GM12874 (cell line): ENCODE data around the gene NUB1.

ENCODE experiments used
- TF ChIP-seq, protein P1 (sequence below): IDR thresholded peaks from 2 replicates; pipeline ENCODE4 v1.5.1; 2011; ENCODE audit warnings: low read depth, mild to moderate bottlenecking, control low read depth, low read length, moderate library complexity; ENCODE audit not compliant: insufficient read depth

Gene NUB1

DNA sequence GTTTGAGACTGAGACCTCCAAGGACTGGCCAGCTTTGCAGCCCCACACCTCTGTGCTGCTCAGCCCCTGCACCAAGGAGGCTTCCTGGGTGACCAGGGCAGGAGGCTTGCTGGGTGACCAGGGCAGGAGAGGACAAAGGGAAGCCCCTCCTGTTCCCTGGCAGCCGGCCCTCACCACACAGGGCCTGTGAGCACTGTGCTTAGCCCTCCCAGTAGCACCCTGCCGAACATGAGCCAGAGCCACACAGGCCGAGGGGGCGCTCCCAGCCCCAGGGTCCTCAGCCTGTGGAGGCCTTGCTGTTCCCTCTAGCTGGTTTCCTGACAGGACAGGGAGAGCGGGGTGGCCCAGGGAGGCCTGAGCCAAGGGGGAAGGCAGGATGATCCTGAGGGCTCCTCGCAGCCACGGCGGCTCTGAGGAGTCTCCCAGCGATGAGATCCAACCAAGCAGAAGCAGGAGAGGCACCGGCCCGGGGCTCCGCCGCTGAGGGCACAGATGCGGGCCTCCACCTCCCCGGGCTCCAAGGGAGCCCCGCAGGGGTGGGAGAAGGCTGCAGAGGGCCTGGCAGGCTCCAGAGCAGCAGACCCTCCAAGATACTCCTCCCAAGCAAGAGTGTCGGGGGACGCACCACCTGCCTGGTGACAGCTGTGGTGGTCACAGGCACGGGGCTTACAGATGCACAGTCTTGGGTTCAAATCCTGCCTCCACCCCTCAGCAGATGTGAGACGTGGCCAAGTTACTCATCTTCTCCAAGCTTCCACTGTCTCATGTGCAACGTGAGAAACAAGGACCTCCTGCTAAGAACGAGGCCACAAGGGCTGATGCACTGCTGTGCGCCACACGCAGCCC, 45.8 kb downstream of the NUB1 start:
- TF ChIP-seq, protein P1, sequence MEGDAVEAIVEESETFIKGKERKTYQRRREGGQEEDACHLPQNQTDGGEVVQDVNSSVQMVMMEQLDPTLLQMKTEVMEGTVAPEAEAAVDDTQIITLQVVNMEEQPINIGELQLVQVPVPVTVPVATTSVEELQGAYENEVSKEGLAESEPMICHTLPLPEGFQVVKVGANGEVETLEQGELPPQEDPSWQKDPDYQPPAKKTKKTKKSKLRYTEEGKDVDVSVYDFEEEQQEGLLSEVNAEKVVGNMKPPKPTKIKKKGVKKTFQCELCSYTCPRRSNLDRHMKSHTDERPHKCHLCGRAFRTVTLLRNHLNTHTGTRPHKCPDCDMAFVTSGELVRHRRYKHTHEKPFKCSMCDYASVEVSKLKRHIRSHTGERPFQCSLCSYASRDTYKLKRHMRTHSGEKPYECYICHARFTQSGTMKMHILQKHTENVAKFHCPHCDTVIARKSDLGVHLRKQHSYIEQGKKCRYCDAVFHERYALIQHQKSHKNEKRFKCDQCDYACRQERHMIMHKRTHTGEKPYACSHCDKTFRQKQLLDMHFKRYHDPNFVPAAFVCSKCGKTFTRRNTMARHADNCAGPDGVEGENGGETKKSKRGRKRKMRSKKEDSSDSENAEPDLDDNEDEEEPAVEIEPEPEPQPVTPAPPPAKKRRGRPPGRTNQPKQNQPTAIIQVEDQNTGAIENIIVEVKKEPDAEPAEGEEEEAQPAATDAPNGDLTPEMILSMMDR, result no peak

DNA sequence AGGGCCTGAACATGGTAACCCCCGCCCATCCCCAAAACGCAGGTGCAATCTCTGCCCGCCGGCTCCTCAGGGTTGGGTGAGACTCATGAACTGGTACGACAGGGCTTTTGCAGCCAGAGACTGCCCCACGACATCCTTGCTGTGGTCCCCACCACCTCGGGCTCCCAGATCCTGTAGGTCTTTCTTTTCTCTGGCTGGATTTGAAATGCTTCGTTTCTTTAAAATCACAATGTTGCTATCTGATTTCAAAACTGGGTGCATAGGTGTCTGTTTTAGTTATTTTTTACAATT, 46.3 kb downstream of the NUB1 start:
- TF ChIP-seq, protein P1, result no peak

DNA sequence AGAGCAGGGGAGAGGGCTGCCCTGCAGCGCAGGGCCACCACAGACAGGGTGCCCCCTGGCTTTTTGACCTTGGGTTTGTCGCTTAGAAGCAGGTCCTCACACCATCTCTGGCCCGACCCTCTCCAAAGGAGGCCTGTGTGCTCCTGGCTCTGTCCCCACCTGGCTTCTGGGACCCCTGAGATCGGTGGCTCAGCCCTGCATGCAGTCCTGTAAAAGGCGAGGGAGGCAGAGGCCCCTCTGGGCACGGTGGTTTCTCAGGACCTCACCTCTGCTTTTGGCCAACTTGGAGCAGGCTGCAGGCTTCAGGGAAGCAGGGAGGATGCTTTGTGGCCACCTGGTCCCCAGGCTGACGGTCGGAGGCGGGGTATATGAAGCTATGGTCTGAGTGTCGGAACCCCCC, 46.8 kb downstream of the NUB1 start:
- TF ChIP-seq, protein P1, result no peak

DNA sequence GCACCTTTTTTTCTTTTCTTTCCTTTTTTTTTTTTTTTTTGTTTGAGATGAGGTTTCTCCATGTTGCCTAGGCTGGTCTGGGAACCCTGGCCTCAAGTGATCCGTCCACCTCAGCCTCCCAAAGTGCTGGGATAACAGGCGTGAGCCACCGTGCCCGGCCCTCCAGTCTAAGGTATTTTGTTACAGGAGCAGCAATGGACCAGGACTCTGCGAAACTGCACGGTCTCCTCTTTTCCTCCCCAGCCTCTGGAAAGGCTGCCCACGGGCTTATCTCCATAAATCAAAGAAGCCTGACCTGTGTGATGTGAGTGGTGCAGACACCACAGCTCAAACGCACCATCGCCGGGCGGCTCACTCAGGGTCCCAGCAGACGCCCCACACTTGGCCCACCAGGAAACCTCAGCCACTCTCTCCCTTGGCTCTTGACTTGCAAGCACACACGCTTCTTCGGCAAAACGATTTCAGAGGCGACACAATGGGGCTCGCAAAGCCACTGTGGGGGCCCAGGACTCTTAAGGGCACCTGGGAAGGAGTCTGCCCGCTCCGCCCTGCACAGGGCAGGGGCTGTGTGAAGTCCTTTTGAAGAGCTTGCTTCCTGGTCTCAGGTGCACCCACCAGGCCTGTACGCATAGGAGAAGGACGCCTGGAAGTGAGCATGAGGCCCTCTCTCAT, 47.6 kb downstream of the NUB1 start:
- TF ChIP-seq, protein P1, result no peak

DNA sequence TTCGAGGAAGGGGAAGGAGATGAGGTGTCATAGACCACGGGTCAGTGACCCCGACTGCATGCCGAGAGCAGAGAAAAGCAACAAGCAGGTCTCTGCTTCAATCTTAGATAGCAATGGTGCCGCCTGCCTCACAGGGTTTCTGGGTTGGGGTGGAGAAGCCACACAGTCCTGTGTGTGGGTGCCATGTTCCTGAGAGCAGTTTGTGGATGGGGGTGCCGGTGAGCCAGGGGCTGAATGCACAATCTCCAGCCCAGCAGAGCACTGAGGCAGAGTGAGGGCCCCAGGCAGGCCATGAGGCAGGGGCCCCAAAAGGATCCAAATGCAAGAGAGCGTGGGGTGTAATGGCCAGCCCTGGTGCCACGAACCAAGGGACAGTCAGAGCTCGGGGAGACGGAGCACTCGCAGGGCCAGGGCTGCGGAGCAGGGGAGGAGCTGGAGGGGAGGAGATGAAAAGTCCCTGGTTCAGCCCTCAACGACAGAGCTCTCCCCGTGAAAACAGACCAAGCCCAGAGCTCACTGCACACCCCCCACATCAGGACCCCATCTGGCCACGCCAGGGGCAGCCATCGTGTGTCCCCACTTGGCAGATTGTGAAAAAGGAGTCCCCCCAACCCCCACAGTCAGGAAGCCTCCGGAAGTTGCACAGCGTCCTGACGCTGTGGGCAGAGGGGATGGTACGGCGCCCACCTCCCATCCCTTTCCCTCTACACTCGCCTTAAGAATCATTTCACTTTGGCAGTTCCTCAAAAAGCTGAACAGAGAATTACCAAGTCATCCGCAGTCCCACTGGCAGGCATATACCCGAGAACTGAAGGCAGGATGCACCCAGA, 48.4 kb downstream of the NUB1 start:
- TF ChIP-seq, protein P1, result no peak

DNA sequence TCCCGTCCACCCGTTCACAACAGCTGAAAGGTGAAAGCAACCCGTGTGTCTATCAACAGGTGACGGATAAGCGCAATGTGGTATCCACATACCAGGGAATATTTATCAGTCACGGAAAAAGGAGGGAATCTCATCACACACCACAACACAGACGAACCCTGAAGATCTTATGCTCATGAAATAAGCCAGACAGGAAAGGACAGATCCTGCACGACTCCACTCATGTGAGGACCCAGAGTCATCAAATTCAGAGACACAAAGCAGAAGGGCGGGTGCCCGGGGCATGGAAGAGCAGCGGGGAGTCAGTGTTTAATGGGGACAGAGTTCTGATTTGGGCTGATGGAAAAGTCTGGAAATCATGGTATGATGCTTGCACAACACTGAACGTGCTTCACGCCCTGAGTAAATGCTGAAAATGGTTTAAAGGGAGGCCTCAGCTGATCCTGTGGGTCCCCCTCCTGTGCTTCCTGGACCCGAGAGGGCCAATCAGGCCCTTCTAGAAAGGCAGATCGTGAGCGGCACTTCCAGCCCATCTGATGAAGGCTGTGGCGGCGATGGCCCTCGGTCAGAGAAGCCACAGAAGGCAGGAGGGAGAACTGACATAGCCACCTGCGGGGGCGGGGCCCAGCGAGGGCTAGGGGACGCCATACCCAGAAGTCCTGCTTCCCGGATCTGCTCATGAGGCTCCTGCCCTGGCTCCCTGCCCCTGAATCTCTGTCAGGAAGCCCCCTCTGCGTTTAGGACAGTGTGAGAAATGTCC, 49.2 kb downstream of the NUB1 start:
- TF ChIP-seq, protein P1, result no peak
